NCI-H128 (cell line): Measurements from ENCODE around the gene SPDYA.

Source experiments
- DNase-seq: peaks from one replicate; lab custom pipeline; 2025; ENCODE audit not compliant: unreplicated experiment; lab: John Stamatoyannopoulos, UW

SPDYA gene

DNA sequence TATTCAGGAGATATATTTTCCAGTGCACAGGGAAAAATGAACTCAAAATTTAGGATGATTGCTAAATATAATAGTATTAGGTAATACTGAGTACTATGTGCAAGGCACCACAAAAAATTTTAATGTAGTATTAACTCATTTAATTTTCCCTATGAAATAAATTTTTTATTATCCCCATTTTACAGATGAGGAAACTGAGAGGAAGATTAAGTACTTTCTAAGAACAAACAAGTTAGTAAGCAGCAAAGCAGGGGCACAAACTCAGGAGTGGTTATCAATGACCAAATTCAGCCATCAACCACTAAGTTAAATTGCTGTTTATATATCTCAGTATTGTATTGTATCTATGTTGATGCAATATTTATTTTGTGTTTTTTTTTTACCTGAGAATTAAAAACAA lies 14.2 kb downstream of the SPDYA start:
- DNase-seq: no peak

DNA sequence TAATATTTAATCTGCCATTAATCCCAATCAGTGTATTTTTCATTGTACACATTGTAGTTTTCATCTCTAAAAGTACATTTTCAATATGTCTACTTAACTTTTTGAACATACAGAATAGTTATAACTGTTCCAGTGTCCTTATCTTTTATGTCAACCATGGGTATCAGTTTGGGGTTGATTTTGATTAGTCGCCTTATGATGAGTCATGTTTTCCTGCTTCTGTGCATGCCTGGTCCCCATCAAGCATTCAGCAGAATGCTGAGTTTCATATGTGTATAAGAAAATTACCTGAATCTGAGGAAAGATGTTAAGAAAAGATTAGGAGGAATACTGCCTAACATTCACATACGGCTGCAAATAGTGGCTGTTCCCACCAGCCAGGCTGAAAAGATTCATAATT lies 17.7 kb downstream of the SPDYA start:
- no peak for DNase-seq

DNA sequence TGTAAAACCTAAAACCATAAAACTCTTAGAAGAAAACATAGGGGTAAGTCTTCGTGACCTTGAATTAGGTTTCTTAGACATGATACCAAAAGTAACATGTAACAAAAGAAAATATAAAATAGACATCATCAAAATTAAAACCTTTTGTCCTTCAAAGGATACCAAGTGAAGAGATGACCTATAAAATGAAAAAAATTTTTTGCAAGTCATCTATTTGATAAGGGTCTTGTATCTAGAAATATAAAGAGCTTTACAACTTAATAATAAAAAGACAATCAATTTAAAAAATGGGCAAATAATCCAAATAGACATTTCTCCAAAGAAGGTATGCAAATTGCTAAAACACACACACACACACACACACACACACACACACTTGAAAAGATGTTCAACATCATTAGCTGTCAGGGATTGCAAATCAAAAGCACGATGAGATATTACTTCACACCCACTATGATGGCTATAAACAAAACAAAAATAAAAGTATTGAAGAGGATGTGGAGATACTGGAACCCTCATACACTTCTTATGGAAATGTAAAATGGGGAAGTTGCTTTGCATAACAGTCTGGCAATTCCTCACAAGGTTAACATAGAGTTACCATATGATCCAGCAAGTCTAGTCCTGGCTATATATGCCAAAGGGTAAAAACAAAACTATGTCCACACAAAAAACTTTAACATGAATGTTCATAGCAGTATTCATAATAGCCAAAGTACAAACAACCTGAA lies 23.3 kb downstream of the SPDYA start:
- no peak for DNase-seq

DNA sequence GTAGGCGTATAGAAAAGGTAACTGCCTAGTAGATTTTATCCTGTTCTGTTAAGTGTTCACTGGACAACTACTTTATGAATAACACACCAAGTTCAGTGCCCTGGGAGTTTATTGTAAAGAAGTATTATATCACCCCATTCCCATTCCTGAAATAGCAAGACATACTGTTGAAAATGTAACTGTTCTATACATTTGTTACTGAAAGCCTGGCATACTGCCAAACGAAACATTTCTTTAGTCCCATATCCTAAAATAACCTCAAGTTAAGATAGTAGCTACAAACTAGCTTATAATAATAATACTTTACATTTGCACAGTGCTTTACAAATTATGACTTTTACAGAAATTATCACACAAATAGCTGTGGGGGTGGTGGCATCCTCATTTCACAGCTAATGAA lies 25.1 kb downstream of the SPDYA start:
- no peak for DNase-seq

DNA sequence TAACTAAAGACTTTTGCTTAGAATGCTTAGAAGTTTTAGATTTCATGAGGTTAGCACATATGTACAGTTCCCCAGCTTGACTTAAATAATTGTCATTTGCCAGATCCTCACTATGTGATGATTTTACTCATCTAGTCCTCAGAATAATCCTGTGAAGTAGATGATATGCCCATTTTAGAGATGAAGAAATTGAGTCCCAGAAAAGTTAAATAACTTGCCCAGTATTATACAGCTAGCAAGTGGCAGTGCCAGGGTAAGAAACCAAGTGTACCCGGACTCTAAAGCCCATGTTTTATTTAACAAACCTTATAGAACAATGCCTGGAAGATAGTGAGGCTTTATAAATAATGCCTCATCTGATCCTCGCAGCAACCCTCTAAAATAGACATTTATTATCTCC lies 28.3 kb downstream of the SPDYA start:
- DNase-seq: no peak

DNA sequence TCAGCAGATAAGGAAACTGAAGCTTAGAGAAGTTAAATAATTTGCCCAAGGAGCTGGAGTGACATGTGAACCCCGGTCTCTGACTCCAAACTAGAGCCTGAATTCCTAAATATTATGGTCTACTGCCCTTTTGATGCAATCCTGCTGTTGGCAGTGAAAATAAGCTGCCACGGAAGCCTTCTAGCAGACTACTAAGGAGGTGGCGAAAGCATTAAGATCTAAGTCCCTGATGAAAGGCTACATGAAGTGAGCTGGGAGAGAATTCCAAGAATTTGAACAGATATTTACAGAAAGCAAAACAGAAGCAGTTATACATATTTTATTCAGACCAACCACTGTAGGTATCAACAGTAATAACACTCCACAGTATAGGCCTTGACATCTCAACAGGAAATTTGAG lies 31.4 kb downstream of the SPDYA start:
- no peak for DNase-seq

DNA sequence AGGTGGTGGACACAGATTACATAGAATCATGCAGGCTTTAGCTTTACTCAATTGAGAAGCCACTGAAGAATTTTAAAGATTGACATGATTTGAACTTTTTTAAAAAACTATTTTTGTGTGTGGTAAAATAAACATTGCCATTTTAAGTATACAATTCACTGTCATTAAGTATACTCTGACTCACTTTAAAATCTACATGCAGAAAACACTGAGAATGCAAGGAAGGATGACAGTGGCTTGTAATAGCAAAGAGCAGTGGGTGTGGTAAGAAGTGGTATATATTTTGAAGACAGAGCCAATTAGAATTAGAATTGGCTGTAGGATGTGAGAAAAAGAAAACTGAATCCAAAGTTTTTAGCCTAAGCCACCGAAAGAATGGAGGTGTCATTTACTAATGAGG lies 44.6 kb downstream of the SPDYA start:
- DNase-seq: no peak

DNA sequence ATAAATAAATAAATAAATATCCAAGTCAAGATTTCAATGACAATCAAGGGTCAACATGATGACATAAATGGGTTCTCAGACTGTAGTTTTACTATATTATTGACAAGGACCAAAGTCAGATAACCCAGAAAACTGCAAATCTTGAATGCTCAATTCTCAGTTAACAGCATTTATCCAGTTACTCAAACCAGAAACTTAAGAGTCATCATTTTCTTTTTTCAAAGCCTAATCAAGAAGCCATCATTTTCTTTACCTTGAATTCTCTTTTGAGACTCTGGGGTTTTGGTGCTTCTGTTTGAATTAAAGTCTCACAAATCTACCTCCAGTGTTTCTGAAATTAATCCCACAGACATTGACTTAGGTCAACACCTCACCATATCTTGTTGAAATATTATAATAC lies 45.3 kb downstream of the SPDYA start:
- no peak for DNase-seq

DNA sequence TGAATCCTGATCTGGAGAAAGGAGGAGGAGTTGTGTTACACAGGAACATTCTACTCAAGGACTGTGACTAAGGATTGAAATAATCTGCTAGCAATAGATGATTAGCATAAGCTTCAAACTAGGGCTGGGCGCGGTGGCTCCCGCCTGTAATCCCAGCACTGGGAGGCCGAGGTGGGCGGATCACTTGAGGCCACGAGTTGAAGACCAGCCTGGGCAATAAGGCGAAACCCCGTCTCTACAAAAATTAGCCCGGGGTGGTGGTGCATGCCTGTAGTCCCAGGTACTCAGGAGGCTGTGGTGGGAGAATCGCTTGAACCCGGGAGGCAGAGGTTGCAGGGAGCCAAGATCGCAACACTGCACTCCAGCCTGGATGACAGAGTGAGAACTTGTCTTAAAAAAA lies 58.0 kb downstream of the SPDYA start:
- DNase-seq: no peak

DNA sequence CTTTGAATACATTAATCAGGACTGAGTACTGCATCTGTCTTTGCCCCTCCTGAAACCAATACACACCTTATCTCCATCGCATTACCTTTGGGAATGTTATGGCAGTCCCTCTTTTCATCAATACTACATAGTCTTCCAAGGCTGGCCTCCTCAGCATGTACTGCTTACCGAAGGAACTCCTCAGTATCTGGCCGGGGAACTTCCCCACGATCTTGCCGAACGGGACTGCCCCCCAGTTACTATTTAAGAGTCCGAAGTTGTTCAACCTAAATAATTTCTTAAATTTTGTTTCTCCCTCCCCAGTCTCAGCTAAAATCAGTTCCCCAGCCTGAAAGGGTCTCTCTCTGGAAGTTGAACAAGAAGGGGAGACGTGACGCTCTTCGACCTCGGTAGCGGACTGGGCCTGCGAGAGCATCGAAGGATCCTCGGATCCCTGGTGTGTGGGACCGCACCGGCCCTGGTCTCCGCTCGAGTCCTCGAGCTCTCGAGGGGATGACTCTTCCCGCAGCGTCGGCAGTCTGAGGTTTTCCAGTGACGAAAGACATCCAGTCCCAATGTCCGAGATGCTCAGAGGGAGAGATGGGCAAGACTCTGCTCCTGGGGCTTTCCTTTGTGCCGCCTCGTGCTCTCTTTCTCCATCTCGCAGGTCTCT lies 59.0 kb downstream of the SPDYA start:
- no peak for DNase-seq

DNA sequence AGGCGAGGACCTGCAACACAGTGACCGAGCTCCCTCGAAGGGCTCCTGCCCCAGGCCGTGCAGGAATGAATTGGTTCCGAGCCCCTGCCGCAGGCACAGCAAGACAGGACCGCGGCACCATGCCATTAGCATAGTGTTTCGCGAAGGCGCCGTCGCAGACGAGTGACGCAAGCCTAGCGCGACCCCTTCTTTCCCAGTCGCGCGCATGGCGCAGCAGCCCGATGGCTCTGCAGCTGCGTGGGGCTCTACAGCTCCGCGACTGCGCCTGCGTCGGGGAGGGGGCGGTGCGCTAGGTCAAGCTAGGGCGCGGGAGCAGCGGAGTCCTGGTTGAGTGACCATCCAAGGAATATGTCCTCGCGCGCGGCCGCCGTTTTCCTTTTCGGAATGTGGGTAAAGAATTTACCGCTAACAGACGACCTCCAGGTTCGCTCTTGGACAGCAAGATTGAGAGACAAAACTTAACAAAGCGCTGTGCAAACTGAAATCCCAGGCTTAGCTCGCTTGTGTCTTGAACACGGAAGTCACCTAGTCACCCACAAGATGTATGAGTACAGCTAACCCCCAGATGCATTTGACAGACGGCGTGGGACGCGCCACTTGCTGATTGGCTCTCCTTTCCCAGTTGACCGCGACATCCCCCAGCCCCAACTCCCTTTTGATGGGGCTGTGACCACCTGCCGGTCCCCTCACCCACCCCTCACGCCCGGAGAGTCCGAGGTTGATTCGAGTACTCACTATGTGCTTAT lies 59.7 kb downstream of the SPDYA start, which contains the start of gene TRMT61B:
TRMT61B (minus strand) TSS at position 164 of the 746 bp plus-strand sequence; CDS start at position 132, 32 bp downstream.
- peak; percentile 89 for DNase-seq

DNA sequence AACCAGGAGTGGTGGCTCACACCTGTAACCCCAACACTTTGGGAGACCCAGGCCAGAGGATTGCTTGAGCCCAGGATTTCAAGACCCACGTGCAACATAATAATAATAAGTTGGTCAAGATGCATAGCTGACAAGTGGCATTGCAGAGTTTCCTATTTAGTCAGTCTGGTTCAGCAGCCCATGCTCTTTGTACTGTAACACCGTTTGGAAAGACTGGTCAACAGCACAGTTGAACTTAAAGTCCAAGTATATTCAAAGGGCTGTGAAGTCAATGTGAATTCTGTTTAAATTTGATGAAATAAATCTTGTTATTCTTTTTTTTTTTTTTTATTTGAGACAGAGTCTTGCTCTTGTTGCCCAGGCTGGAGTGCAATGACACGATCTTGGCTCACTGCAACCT lies 61.0 kb downstream of the SPDYA start:
- no peak for DNase-seq

DNA sequence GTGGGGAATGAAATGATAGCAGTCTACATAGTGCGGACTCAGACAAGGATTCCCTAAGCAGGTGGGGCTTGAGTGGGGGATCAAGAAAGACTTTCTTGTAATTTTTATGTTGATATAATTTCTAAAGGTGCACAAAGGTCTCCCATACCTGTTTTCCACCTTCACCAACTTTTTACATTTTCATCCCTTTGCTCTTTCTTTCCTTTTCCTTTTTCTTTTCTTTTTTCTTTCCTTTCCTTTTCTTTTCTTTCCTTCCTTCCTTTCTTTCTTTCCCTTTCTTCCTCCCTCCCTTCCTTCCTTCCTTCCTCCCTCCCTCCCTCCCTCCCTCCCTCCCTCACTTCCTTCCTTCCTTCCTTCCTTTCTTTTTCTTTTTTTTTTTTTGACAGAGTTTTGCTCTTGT lies 69.6 kb downstream of the SPDYA start:
- no peak for DNase-seq

DNA sequence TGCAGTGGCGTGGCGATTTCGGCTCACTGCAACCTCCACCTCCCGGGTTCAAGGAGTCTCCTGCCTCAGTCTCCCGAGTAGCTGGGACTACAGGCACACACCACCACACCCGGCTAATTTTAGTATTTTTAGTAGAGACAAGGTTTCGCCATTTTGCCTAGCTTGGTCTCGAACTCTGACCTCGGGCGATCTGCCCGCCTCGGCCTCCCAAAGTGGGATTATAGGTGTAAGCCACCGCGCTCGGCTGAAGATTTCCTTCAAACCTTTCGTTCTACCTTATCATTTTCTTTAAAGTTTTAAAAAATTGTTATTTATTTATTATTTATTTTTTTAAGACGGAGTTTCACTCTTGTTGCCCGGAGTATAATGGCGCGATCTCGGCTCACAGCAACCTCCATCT lies 82.9 kb downstream of the SPDYA start:
- DNase-seq: no peak

DNA sequence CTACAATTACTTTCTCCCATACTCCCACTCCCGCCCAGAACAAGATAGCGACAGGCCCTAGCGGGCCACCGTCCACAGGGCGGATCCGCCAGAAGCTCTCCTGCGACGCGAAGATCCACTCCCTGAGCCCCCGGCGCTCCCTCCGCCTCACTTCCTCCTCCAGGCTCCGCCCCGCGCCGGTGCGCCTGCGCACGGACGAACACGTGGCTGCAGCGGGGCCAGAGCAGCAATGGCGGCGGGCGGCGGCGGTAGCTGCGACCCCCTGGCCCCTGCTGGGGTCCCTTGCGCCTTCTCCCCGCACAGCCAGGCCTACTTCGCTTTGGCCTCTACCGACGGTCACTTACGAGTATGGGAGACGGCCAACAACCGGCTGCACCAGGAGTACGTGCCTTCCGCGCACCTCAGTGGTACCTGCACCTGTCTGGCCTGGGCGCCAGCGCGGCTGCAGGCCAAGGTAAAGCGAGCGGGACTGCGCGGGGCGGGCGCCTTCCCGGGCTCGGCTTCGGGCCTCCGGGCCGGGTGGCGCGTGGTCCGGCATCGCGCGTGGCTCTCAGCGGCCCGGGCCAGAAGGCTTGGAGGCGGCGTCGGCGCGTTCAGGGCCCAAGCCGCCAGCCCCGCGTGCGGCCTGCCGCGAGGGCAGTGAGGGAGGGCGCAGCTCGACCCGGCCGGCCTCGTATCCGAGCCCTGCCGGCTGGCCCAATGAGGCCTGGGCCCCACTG lies 84.0 kb downstream of the SPDYA start, which contains the start of gene WDR43:
WDR43 (plus strand) TSS at position 198 of the 719 bp plus-strand sequence; CDS start at position 230, 32 bp downstream.
- DNase-seq: peak; percentile 91

DNA sequence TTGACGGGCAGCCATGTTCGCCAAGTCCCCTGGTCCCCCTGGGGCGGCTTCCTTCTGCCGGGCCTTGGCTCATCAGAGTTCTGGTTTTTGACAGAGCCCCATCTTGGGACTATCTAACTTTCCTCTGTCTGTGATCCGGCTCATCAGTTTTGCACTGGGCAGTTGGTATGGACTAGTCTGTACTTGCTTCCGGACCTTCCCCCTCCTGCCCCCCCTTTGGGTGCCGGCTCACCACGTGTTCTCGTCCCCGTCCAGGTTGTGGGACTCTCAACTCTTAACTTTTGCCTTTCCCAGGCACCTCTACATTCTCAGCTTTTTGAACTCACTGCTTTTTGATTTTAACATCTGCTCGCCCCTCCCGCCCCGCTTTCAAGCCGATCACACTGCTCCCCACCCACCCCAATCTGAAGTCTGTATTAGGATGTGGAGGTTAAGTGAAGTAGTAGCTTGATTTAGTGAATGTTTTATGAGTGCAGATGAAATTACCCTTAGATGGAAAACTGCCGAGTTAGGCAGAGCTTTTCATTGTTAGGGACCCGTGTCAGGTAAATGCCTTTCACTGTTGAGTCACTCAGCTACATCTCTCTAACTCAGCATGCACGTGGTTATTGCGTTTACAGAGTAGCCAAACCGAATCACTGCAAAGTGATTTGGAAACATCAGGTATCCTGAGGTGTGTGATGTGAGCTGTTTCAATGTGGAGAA lies 84.7 kb downstream of the SPDYA start:
- no peak for DNase-seq

DNA sequence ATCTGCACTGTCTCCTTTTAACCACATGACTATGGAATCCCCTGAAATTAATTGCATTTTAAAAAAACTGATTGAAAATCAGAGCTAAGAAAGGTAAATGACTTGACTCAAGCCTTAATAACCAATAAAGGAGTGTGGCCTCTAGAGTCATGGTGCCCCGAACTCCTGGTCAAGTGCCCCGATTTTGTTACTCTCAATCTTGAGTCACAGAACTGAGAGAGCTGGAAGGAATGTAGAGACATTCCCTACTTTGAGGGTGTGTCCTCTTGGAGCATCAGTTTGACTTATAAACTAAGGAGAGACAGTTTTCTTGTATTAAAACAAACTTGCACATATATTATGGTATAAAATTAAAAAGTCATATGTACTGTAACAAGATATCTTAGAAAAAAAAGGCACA lies 86.3 kb downstream of the SPDYA start:
- DNase-seq: no peak

DNA sequence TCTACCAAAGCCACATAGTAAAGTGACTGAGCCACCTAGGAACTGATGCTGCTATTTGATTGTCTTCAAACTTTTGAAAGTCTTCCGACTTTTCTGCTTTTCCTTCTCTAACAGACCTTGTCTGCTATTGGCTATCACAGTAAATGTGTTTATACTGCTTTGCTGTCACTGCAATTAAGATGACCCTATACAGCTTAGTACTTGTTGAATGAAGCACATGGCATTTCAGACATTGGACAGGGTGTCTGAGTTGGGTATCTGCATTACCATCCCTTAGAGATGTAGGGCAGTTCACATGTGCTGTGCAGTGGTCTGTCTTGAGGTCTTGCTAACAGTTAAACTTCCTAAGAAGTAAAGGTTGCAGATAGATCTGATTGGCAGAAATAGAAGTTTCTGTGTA lies 87.4 kb downstream of the SPDYA start:
- no peak for DNase-seq
